K562 (cell line): ENCODE data around the gene FAM171A2. TPM values are rescaled to one million over a fixed set of nuclear protein-coding genes. Genes with fewer than 3 reads are reported as not detected.

Experiments used
- BMI1 ChIP-seq: fragments of 150-350 bp; IDR thresholded peaks from 2 replicates; pipeline ENCODE4 v1.6.1; 2014; ENCODE audit warnings: low read length
- DPF2 ChIP-seq: fragments of 450-650 bp; IDR thresholded peaks from 2 replicates; pipeline ENCODE4 v1.6.1; 2016
- HDAC3 ChIP-seq: fragments of 450-650 bp; IDR thresholded peaks from 2 replicates; pipeline ENCODE4 v1.6.1; 2018; ENCODE audit warnings: borderline replicate concordance, mild to moderate bottlenecking, moderate library complexity; ENCODE audit not compliant: partially characterized antibody
- HMGN3 ChIP-seq: IDR thresholded peaks from 2 replicates; pipeline ENCODE4 v1.6.1; 2011; ENCODE audit warnings: borderline replicate concordance, low read depth, mild to moderate bottlenecking, mixed read lengths, low read length; ENCODE audit not compliant: insufficient read length; ENCODE audit errors: extremely low read depth
- IRF2 ChIP-seq: sonication (generic); formaldehyde crosslinking; IDR thresholded peaks from 2 replicates; pipeline ENCODE4 v1.8.1; 2022; ENCODE audit warnings: mild to moderate bottlenecking, missing genetic modification reagents
- POLR3G ChIP-seq: IDR thresholded peaks from 2 replicates; pipeline ENCODE4 v1.6.1; 2011; ENCODE audit not compliant: insufficient read length, insufficient replicate concordance; ENCODE audit errors: extremely low read depth
- STAT5B ChIP-seq: fragments of 250-450 bp; sonication (Bioruptor Pico); IDR thresholded peaks from 2 replicates; pipeline ENCODE4 v1.8.0; 2021; ENCODE audit warnings: mild to moderate bottlenecking, inconsistent platforms
- ZC3H4 ChIP-seq: sonication (generic); formaldehyde crosslinking; IDR thresholded peaks from 2 replicates; pipeline ENCODE4 v1.9.0; 2021; ENCODE audit warnings: missing genetic modification reagents, borderline replicate concordance
- ZC3H8 ChIP-seq: fragments of 450-650 bp; IDR thresholded peaks from 2 replicates; pipeline ENCODE4 v1.6.1; 2017
- polyA plus RNA-seq, 8 experiments: library from polyadenylated mRNA; depleted of rRNA in 4 of 8; stranded (reverse) in 5 of 8; unstranded in 3 of 8; fragments of >200 nt; fragmentation: Nextera tagmentation in 2 of 8; fragmentation: Illumina TruSeq in 1 of 8; extraction: Ambion mirVana in 2 of 8; extraction: Trizol in 1 of 8; gene quantifications; 2 replicates each; pipeline versions ENCODE4 v1.2.1 to v1.2.3, GENCODE V29; 2011 to 2014; ENCODE audit warnings: inconsistent platforms in 1 of 8, missing spikeins in 1 of 8
- total RNA-seq, 7 experiments: library from RNA; depleted of rRNA in 6 of 7; stranded (reverse); fragments of >200 nt in 6 of 7; fragmentation: Illumina TruSeq in 2 of 7; extraction: Trizol in 2 of 7; gene quantifications; 2 replicates each; pipeline versions ENCODE4 v1.2.1 to v1.2.3, GENCODE V29; 2011 to 2021; ENCODE audit warnings: low replicate concordance in 1 of 7
- TF ChIP-seq, protein P1 (sequence below), 2 experiments: fragments of 450-650 bp in 1 of 2; sonication (generic) in 1 of 2; formaldehyde crosslinking in 1 of 2; IDR thresholded peaks; 2 replicates each; pipeline versions ENCODE4 v1.7.1 to v1.9.0; 2016 to 2022; ENCODE audit warnings: inconsistent platforms in 1 of 2, mild to moderate bottlenecking in 1 of 2, missing genetic modification reagents in 1 of 2
- TF ChIP-seq, protein P2 (sequence below): sonication (generic); formaldehyde crosslinking; IDR thresholded peaks from 2 replicates; pipeline ENCODE4 v1.8.0; 2022; ENCODE audit warnings: missing genetic modification reagents, mild to moderate bottlenecking, borderline replicate concordance
- TF ChIP-seq, protein P3 (sequence below): sonication (generic); formaldehyde crosslinking; IDR thresholded peaks from 2 replicates; pipeline ENCODE4 v1.8.0; 2023; ENCODE audit warnings: missing genetic modification reagents, mild to moderate bottlenecking, borderline replicate concordance

The FAM171A2 gene
- total and polyA plus RNA-seq, 9 of the 15 experiments (the other 6 are each of a cell fraction or from before 2014, with no cell fraction given): 0.10 to 10.2 (median 2.0) TPM; not detected in 1

DNA sequence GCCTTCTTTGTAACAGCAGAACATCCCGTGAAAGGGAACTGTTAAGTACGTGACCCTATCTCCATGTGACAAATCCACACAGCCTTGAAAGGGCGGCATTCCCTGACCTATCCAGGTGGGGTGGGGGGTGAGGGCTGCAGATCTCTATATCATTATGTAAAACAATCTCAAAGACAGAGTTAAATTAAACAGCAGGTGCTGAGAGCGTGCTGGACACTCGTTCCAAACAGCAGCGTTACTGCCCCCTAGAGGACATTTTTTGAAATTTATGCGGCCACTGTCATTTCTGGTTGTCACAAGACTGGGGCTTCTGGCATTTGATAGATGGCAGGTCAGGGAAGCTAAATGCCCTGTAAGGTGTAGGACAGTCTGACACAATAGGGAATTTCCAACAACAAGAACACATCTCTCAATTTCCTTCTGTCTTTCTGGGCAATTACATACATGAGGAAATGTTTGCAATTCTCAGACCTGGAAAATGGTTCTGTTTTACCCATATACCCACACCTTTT, 32.3 kb downstream of the FAM171A2 start (continued):
- TF ChIP-seq, protein P1, sequence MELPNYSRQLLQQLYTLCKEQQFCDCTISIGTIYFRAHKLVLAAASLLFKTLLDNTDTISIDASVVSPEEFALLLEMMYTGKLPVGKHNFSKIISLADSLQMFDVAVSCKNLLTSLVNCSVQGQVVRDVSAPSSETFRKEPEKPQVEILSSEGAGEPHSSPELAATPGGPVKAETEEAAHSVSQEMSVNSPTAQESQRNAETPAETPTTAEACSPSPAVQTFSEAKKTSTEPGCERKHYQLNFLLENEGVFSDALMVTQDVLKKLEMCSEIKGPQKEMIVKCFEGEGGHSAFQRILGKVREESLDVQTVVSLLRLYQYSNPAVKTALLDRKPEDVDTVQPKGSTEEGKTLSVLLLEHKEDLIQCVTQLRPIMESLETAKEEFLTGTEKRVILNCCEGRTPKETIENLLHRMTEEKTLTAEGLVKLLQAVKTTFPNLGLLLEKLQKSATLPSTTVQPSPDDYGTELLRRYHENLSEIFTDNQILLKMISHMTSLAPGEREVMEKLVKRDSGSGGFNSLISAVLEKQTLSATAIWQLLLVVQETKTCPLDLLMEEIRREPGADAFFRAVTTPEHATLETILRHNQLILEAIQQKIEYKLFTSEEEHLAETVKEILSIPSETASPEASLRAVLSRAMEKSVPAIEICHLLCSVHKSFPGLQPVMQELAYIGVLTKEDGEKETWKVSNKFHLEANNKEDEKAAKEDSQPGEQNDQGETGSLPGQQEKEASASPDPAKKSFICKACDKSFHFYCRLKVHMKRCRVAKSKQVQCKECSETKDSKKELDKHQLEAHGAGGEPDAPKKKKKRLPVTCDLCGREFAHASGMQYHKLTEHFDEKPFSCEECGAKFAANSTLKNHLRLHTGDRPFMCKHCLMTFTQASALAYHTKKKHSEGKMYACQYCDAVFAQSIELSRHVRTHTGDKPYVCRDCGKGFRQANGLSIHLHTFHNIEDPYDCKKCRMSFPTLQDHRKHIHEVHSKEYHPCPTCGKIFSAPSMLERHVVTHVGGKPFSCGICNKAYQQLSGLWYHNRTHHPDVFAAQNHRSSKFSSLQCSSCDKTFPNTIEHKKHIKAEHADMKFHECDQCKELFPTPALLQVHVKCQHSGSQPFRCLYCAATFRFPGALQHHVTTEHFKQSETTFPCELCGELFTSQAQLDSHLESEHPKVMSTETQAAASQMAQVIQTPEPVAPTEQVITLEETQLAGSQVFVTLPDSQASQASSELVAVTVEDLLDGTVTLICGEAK (IDR thresholded peaks at IDR 0.05): no peak
- TF ChIP-seq, protein P1 (CRISPR knock-in tag; IDR thresholded peaks at IDR 0.05): no peak
- TF ChIP-seq POLR3G: no peak
- no peak for TF ChIP-seq ZC3H8
- TF ChIP-seq BMI1: no peak
- TF ChIP-seq DPF2: 0 out of 2 replicates have a peak, but pooled peaks have one; percentile 22
- no peak for TF ChIP-seq IRF2 (CRISPR knock-in tag)
- TF ChIP-seq STAT5B (CRISPR knock-in tag): no peak
- TF ChIP-seq, protein P2, sequence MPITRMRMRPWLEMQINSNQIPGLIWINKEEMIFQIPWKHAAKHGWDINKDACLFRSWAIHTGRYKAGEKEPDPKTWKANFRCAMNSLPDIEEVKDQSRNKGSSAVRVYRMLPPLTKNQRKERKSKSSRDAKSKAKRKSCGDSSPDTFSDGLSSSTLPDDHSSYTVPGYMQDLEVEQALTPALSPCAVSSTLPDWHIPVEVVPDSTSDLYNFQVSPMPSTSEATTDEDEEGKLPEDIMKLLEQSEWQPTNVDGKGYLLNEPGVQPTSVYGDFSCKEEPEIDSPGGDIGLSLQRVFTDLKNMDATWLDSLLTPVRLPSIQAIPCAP (CRISPR knock-in tag): no peak
- no peak for TF ChIP-seq HDAC3
- TF ChIP-seq ZC3H4 (CRISPR knock-in tag): no peak
- TF ChIP-seq HMGN3: no peak
- TF ChIP-seq, protein P3, sequence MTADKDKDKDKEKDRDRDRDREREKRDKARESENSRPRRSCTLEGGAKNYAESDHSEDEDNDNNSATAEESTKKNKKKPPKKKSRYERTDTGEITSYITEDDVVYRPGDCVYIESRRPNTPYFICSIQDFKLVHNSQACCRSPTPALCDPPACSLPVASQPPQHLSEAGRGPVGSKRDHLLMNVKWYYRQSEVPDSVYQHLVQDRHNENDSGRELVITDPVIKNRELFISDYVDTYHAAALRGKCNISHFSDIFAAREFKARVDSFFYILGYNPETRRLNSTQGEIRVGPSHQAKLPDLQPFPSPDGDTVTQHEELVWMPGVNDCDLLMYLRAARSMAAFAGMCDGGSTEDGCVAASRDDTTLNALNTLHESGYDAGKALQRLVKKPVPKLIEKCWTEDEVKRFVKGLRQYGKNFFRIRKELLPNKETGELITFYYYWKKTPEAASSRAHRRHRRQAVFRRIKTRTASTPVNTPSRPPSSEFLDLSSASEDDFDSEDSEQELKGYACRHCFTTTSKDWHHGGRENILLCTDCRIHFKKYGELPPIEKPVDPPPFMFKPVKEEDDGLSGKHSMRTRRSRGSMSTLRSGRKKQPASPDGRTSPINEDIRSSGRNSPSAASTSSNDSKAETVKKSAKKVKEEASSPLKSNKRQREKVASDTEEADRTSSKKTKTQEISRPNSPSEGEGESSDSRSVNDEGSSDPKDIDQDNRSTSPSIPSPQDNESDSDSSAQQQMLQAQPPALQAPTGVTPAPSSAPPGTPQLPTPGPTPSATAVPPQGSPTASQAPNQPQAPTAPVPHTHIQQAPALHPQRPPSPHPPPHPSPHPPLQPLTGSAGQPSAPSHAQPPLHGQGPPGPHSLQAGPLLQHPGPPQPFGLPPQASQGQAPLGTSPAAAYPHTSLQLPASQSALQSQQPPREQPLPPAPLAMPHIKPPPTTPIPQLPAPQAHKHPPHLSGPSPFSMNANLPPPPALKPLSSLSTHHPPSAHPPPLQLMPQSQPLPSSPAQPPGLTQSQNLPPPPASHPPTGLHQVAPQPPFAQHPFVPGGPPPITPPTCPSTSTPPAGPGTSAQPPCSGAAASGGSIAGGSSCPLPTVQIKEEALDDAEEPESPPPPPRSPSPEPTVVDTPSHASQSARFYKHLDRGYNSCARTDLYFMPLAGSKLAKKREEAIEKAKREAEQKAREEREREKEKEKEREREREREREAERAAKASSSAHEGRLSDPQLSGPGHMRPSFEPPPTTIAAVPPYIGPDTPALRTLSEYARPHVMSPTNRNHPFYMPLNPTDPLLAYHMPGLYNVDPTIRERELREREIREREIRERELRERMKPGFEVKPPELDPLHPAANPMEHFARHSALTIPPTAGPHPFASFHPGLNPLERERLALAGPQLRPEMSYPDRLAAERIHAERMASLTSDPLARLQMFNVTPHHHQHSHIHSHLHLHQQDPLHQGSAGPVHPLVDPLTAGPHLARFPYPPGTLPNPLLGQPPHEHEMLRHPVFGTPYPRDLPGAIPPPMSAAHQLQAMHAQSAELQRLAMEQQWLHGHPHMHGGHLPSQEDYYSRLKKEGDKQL (CRISPR knock-in tag): no peak
